Pancreas (tissue), 10 donors: ENCODE measurements around the gene SULT1A1. TPM values are rescaled to one million over a fixed set of nuclear protein-coding genes. Genes with fewer than 3 reads are reported as not detected.

Source experiments
- ATAC-seq, 4 donors: fragments of 200-7000 bp; cut with Tn5 transposase; one replicate each; pipeline versions ENCODE4 v1.8.0 to v1.9.1; 2020; ENCODE audit warnings: mild to moderate bottlenecking in 4 of 4, moderate library complexity in 4 of 4
- DNase-seq, 6 donors: peaks; one replicate each; pipeline ENCODE4 v3.0.0-alpha.2; 2020
- FAIRE-seq: peaks from 2 replicates; lab custom pipeline; 2012; peaks lifted over from hg19 to GRCh38; lab: Jason Lieb, UNC
- H3K27ac ChIP-seq, 4 donors: fragments of 200-600 bp; sonication (generic); 1 replicate in 3 of 4; 2 replicates in 1 of 4; pipeline versions ENCODE4 v1.5.0 to v1.8.0; 2020
- H3K27me3 ChIP-seq, 4 donors: fragments of 200-600 bp; one replicate each; pipeline ENCODE4 v1.8.0; 2021
- H3K36me3 ChIP-seq, 3 donors: fragments of 200-600 bp; sonication (generic) in 1 of 3; one replicate each; pipeline versions ENCODE4 v1.5.0 to v1.8.0; 2020 to 2021
- H3K4me1 ChIP-seq, 3 donors: fragments of 200-600 bp; one replicate each; pipeline ENCODE4 v1.8.0; 2021
- H3K4me3 ChIP-seq, 4 donors: fragments of 200-600 bp; sonication (generic) in 2 of 4; one replicate each; pipeline versions ENCODE4 v1.5.0 to v1.8.0; 2020 to 2021
- H3K9me3 ChIP-seq, 4 donors: fragments of 200-600 bp; one replicate each; pipeline ENCODE4 v1.8.0; 2021
- WGBS, 2 donors: extraction: QIAGEN DNeasy Blood & Tissue Kit; methylation state at CpG; one replicate each; pipeline ENCODE4 v1.1.7; 2013; 5-methylcytosine and 5-hydroxymethylcytosine counted together
- intact Hi-C, 3 donors: fragments of 100-400 bp; cut with DNase I; formaldehyde crosslinking; loops; one replicate each; pipeline versions ENCODE4 v1.11.1 to v1.14.2; 2022
- polyA plus RNA-seq, 2 donors: library from polyadenylated mRNA; stranded (reverse); fragments of 200-250 nt; gene quantifications; one replicate each; pipeline ENCODE4 v1.2.3, GENCODE V29; 2013
- total RNA-seq, 6 donors: library from RNA; stranded (reverse); fragmentation: NEBNext Ultra II Directional in 4 of 6; extraction: Animal tissue kit (Norgen Biotek cat#: 25700) in 4 of 6; gene quantifications; one replicate each; pipeline versions ENCODE4 v1.2.1 to v1.2.4, GENCODE V29; 2021 to 2023
- TF ChIP-seq, protein P1 (sequence below), 4 donors: fragments of 200-600 bp; sonication (generic) in 3 of 4; IDR thresholded peaks; one replicate each; pipeline versions ENCODE4 v1.5.0 to v1.8.0; 2021; ENCODE audit warnings: antibody characterized with exemption in 4 of 4
- donor health status: healthy with polysubstance abuse.
- donor health status: DM: no; HTN: no; CAD: no; lungs with moderate emphysema.
- donor health status: DM: no; HTN: no; CAD: no.
- donor health status: control.
- donor health status: control.
- donor health status: Bipolar disorder and iron deficiency.
- donor health status: DM: yes; HTN: yes; CAD: no.
- donor health status: DM: no; HTN: no; CAD: no.
- donor health status: DM: no; HTN: no; CAD: no.
- donor health status: DM: yes; HTN: yes; CAD: no.

SULT1A1 gene
- total and polyA plus RNA-seq, 8 donors: 5.7 to 46.7 (median 12.2) TPM

DNA sequence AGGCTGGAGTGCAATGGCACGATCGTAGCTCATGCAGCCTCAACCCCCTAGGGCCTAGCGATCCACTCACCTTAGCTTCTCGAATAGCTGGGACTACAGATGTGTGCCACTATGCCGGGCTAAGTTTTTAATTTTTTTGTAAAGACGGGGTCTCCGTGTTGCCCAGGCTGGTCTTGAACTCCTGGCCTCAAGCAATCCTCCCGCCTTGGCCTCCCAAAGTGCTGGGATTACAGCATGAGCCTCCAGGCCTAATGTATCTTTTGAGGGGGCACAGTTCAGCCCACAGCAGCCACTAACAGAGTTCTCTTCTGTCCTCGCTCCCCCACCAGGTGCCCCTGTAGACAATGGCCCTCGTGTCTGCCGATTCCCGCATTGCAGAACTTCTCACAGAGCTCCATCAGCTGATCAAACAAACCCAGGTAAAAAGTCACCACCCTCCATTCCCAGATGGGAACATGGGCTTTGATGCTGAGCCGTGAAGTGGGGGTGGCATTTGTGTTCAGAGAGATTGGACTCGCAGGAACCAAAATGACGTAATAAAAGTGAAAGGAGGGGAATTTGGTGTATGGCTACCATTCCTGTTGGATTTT is 29.0 kb downstream of the SULT1A1 start:
- Histone ChIP-seq H3K36me3 (peaks cover 0 to 9% (median 3%) of the 10 kb centered on the region in 3 donors), H3K4me1 (no peaks in the 10 kb centered on the region), H3K4me3 (no peak overlapping the region), H3K9me3 (no peaks in the 10 kb centered on the region), H3K27me3 (no peaks in the 10 kb centered on the region), H3K27ac (no peak overlapping the region)
- TF ChIP-seq, protein P1, sequence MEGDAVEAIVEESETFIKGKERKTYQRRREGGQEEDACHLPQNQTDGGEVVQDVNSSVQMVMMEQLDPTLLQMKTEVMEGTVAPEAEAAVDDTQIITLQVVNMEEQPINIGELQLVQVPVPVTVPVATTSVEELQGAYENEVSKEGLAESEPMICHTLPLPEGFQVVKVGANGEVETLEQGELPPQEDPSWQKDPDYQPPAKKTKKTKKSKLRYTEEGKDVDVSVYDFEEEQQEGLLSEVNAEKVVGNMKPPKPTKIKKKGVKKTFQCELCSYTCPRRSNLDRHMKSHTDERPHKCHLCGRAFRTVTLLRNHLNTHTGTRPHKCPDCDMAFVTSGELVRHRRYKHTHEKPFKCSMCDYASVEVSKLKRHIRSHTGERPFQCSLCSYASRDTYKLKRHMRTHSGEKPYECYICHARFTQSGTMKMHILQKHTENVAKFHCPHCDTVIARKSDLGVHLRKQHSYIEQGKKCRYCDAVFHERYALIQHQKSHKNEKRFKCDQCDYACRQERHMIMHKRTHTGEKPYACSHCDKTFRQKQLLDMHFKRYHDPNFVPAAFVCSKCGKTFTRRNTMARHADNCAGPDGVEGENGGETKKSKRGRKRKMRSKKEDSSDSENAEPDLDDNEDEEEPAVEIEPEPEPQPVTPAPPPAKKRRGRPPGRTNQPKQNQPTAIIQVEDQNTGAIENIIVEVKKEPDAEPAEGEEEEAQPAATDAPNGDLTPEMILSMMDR (IDR thresholded peaks at IDR 0.05): no peak
- DNase-seq (no peak), FAIRE-seq (no peak), ATAC-seq (no peak)
- intact Hi-C loops: no loop called here
- WGBS, 2 donors: 91 to 92% methylated on average over 15 of the region's 15 CpGs

DNA sequence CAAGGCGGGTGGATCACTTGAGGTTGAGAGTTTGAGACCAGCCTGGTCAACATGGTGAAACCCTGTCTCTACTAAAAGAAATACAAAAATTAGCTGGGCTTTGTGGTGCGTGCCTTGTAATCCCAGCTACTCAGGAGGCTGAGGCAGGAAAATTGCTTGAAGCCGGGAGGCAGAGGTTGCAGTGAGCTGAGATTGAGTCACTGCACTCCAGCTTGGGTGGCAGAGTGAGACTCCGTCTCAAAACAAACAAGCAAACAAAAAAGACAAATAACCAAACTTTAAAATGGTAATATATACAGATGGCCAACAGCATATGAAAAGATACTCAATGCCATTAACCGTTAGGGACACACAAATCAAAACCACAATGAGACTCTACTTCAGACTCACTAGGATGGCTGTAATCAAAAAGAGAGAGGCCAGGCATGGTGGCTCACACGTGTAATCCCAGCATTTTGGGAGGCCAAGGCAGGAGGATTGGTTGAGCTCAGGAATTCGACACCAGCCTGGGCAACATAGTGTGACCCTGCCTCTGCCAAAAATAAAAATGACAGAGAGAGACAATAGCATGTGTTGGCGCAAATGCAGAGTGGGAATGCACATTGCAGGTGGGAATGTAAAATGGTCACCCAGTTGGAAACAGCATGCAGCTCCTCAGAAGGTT is 34.3 kb downstream of the SULT1A1 start:
- H3K9me3 ChIP-seq: no peaks in the 10 kb centered on the region
- no peaks in the 10 kb centered on the region for H3K36me3 ChIP-seq
- no peak overlapping the region for H3K27ac ChIP-seq
- H3K27me3 ChIP-seq: no peaks in the 10 kb centered on the region
- no peak overlapping the region for H3K4me3 ChIP-seq
- WGBS, 2 donors: 90 to 95% methylated on average over 8 of the region's 8 CpGs
- no peak for DNase-seq
- ATAC-seq: no peak
- no peak for FAIRE-seq
- TF ChIP-seq, protein P1 (IDR thresholded peaks at IDR 0.05): no peak
- H3K4me1 ChIP-seq: no peaks in the 10 kb centered on the region
- intact Hi-C loops: no loop called here

DNA sequence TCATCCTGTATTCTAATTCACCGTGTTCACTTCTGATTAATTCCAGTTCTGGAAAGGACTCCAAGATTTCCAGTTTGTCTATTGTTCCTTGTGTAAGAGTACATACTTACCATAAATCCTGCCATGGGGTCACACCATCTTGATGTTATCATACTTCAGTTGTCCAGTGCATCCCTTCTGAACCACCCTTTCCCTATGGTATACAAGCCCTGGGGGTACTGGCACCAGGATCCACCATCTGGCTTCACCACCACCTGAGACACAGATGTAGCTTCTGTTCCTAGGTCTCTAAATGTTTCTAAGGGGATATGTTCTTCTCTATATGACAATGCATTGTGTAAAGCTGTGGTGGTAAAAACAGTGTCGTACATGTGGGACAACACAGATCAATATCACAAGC is 34.9 kb downstream of the SULT1A1 start:
- ATAC-seq (no peak), FAIRE-seq (no peak), DNase-seq (no peak)
- H3K36me3 ChIP-seq: no peaks in the 10 kb centered on the region
- H3K4me1 ChIP-seq: no peaks in the 10 kb centered on the region
- no peaks in the 10 kb centered on the region for H3K9me3 ChIP-seq
- H3K4me3 ChIP-seq: no peak overlapping the region
- H3K27ac ChIP-seq: no peak overlapping the region
- 94 to 95% methylated on average over 2 of the region's 2 CpGs for WGBS, 2 donors
- TF ChIP-seq, protein P1 (IDR thresholded peaks at IDR 0.05): no peak
- intact Hi-C loops: no loop called here
- no peaks in the 10 kb centered on the region for H3K27me3 ChIP-seq

DNA sequence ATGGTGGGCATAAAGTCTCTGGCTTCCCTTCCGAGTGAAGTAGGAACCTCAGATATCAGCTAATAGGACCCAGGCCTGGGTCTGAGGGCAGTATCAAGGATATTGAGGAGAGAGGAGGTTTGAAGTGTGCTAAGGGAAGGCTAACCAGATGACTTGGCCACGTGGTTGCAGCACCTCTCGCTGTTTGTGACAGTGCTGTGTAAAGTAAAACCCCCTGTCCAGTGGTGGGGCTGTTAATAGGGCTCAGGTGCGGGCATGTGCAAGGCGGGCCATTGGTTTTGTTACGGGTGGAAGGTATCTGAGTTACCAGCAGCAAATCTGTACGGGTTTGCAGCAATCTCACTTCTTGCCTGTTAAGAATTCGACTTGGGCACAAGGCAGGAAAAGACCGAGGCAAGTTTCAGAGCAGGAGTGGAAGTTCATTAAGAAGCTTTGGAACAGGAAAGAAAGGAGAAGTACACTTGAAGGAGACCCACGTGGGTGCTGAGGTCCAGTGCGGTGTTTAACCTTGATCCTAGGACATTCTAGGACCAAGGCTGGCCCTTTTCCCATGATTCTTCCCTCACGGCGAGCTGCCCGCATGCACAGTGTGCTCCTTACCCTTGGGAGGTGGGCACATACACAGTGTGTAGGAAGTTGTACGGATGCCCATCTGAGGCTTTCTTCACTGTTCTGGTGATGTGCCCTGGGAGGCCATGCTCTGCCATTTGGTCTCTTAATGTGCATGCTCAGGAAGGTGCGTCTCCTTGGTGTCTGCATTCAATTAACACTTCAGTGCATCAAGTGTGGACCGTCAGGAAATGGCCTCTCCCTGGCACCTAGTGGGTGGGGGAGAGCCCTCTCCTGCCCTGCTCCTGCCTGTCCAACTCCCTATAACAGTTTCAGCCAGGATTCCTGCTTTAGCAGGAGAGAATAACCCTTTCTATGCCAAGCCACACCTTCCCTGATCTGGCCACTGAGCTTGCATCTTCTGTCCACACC is 35.8 kb downstream of the SULT1A1 start:
- WGBS, 2 donors: 73 to 83% methylated on average over 17 of the region's 17 CpGs
- no peaks in the 10 kb centered on the region for H3K9me3 ChIP-seq
- FAIRE-seq: no peak
- no peak overlapping the region for H3K27ac ChIP-seq
- H3K36me3 ChIP-seq: no peaks in the 10 kb centered on the region
- intact Hi-C loops: no loop called here
- H3K4me3 ChIP-seq: no peak overlapping the region
- H3K4me1 ChIP-seq: no peaks in the 10 kb centered on the region
- peak in 1 of 4 donors; percentile 26 for ATAC-seq
- no peak for DNase-seq
- TF ChIP-seq, protein P1 (IDR thresholded peaks at IDR 0.05): no peak
- no peaks in the 10 kb centered on the region for H3K27me3 ChIP-seq
